Stimulated activated CD4-positive, alpha-beta T cell treated with anti-CD3 and anti-CD28 coated beads, Interleukin-12 subunit alpha, Interleukin-12 subunit beta, amount 100 ng/mL, for 48 hours (primary cell): Measurements from ENCODE around the gene PSG3.
"Not testable (repeated sequence)": the region's sequence is repeated elsewhere in the genome, so short reads cannot be mapped to it uniquely, and the experiment has no call there.

ENCODE experiments used
- DNase-seq, 3 donors: peaks; one replicate each; pipeline ENCODE4 v3.0.0-alpha.2; 2020; ENCODE audit warnings: low read depth in 2 of 3, low spot score in 1 of 3

Gene PSG3

DNA sequence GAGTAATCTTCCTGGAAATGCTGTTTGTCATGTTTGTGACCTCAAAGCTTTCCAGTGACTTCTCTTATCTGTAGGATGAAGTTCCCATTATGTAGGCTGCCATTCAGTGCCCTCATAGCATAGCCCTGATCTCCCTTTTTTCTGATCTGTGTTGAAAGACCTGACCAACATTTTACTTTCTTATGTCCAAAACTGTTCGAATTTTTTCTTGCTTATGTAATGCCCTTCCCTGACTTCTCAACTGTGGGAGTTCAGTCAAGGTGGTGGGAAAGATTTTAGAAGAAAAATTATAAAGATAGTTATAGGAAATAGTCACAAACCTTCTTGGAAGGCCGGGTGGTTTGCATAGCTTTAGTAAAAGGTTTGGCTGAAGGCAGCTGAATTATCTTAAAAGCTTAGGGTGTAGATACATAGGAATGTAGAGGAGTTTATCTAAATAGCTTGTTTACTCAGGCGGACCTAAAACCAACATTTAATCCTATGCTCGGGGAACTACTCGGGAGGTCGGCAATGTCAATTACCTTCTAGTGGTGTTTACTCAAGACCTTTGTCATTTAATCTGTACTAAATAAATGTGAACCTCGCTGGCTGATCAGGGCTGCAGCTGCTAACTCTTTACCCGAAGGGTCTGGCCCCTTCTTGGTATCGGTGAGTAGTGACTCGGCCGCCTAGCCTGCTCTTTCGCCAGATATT, 44.3 kb downstream of the PSG3 start:
- no peak for DNase-seq

DNA sequence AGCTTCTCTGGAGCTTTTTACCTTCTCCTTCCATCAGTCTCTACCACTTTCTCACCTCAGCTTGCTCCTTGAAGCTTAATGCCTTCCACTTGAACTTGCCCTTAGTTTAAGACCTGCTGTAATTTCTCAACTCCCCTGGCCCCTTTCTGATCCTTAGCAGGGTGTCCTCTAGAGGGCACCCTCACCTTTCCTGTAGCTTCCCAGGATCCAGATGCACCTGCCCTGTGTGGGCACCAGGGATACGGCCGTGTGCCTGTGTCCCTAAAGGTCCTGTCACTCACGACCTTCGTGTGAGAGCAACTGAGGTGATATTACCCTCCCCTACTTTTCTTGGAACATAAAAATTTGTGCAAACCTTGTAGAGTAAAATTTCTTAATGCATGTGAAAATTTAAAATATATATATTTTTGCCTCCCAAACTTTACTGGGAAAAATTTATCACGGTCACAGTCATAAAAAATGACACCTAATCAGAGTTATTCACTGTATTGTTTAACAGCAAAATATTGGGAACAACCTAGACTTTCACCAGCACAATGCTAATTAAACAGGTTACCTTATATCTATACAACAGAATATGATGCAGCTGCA, 46.4 kb downstream of the PSG3 start:
- DNase-seq, result no peak

DNA sequence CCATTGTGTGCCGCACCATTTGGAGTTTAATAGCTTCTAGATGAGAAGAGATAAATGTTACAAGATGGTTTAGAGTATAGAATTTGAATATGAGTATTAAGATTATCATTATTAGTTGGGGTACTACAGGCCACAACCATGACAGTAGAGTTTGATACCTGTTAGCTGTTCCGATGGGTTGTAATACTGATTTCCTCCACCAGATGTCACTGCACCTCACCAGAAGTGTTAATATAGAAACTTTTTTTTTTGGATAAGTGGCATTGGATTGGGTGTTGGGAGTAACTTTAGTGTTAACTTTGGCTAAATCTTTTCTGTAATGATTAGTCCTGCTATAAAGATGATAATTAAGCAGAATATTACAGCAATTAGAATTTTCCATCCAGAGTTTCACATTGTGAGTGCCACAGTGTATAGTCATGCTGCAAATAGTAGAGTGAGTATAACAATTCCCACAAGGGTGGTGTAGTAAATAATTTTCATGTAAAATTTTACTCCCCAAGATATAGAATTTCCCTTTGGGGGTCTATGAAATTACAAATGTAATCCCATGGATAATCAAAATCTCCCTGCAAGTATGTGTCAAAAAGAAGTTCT, 56.3 kb downstream of the PSG3 start:
- DNase-seq, result peak in 2 of 3 donors; percentile 17 to 41

DNA sequence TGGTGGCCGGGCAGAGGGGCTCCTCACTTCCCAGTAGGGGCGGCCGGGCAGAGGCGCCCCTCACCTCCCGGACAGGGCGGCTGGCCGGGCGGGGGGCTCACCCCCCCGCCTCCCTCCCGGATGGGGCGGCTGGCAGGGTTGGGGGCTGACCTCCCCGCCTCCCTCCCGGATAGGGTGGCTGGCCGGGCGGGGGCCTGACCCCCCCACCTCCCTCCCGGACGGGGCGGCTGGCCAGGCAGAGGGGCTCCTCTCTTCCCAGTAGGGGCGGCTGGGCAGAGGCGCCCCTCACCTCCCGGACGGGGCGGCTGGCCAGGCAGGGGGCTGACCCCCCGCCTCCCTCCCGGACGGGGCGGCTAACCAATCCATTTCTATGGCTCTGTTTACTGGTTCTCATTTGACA, 64.0 kb downstream of the PSG3 start:
- DNase-seq, result not testable (repeated sequence)

DNA sequence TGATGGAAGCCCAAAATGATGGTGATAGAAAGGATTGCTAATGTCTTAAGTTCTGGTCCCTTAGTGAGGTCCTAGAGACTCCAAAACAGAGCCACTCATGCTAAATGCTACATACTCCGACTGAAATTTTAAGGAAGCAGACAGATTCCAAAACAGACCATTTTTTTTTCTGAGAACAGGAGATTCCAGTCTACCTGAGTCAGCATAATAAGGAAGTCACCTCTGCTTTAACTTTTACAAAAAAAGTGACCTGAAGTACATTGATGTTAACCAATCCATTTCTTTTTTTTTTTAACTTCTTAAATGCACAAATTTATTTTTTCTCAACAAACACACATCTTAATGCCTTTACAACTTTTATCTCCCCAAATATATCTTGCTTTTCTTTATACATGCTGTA, 65.7 kb downstream of the PSG3 start:
- DNase-seq, result not testable (repeated sequence)
